K562 (cell line): Measurements from ENCODE around the gene CCL15. TPM values are rescaled to one million over a fixed set of nuclear protein-coding genes. Genes with fewer than 3 reads are reported as not detected.

Experiments used
- ATAC-seq: fragments of 200-7000 bp; cut with Tn5 transposase; 3 replicates; pipeline ENCODE4 v1.9.1; 2020; ENCODE audit warnings: moderate library complexity
- BruUV-seq: library from RNA; stranded (reverse); fragments of 400-500 nt; replicated peaks from 2 replicates; lab custom pipeline; 2021; lab: Mats Ljungman, UMichigan
- CTCF ChIA-PET: fragments of 300-600 bp; formaldehyde crosslinking; extraction: SDS; loops from one replicate; lab custom pipeline; 2021; ENCODE audit warnings: low intra/inter-chr PET ratio; lab: Yijun Ruan, JAX
- POLR2A ChIA-PET: fragments of 300-600, 350-650 bp; sonication (Branson Sonifier 250); formaldehyde crosslinking; extraction: SDS; loops from one replicate; lab custom pipeline; 2021; ENCODE audit warnings: antibody characterized with exemption, inconsistent platforms; lab: Yijun Ruan, JAX
- DNase-seq, 4 experiments: peaks; one replicate each; pipeline versions ENCODE4 v3.0.0 to v3.0.0-alpha.2; 2011 to 2018; ENCODE audit warnings: low spot score in 3 of 4, mixed read lengths in 3 of 4; ENCODE audit errors: extremely low read depth in 1 of 4
- FAIRE-seq: peaks from 2 replicates; lab custom pipeline; 2011; peaks lifted over from hg19 to GRCh38; lab: Jason Lieb, UNC
- H2AFZ ChIP-seq: 2 replicates; pipeline ENCODE4 v1.6.0; 2011; ENCODE audit warnings: low read depth, low read length, control low read depth, inconsistent platforms
- H3K27ac ChIP-seq: fragments of 200-600 bp; 3 replicates; pipeline ENCODE4 v1.8.0; 2011; ENCODE audit warnings: low read depth, mild to moderate bottlenecking, control low read depth, inconsistent platforms, low read length, moderate library complexity, mixed read lengths; ENCODE audit errors: extremely low read depth
- H3K27me3 ChIP-seq, 2 experiments: fragments of 300-600 bp in 1 of 2; 2 replicates in 1 of 2; 3 replicates in 1 of 2; pipeline versions ENCODE4 v1.6.0 to v1.8.0; 2011; ENCODE audit warnings: inconsistent platforms in 2 of 2, low read length in 2 of 2, mild to moderate bottlenecking in 1 of 2, mixed read lengths in 1 of 2, moderate library complexity in 1 of 2; ENCODE audit not compliant: control insufficient read depth in 2 of 2, insufficient read depth in 2 of 2
- H3K36me3 ChIP-seq: fragments of 300-600 bp; 3 replicates; pipeline ENCODE4 v1.8.0; 2011; ENCODE audit warnings: mild to moderate bottlenecking, low read length, inconsistent platforms; ENCODE audit not compliant: control insufficient read depth, insufficient read depth
- H3K4me1 ChIP-seq, 2 experiments: fragments of 200-600 bp in 1 of 2; replicated peaks in 1 of 2; 2 replicates in 1 of 2; 3 replicates in 1 of 2; pipeline versions ENCODE4 v1.5.1 to v1.8.0; 2011; ENCODE audit warnings: inconsistent platforms in 2 of 2, low read length in 2 of 2, mild to moderate bottlenecking in 1 of 2, mixed read lengths in 1 of 2, moderate library complexity in 1 of 2; ENCODE audit not compliant: control insufficient read depth in 2 of 2, insufficient read depth in 2 of 2
- H3K4me2 ChIP-seq: 2 replicates; pipeline ENCODE4 v1.6.1; 2011; ENCODE audit warnings: low read length, control low read depth, inconsistent platforms, mixed read lengths; ENCODE audit not compliant: insufficient read depth
- H3K4me3 ChIP-seq: fragments of 200-600 bp; sonication (generic), shearing (Covaris generic); 2 replicates; pipeline ENCODE4 v1.5.1; 2016; ENCODE audit warnings: control low read depth, inconsistent platforms
- H3K79me2 ChIP-seq: fragments of 200-600 bp; 3 replicates; pipeline ENCODE4 v1.8.0; 2011; ENCODE audit warnings: low read length, inconsistent platforms; ENCODE audit not compliant: control insufficient read depth, insufficient read depth
- H3K9ac ChIP-seq, 2 experiments: 2 replicates each; pipeline versions ENCODE4 v1.6.0 to v1.6.1; 2011; ENCODE audit warnings: low read depth in 2 of 2, low read length in 2 of 2, control low read depth in 1 of 2, inconsistent platforms in 1 of 2, mild to moderate bottlenecking in 1 of 2, mixed read lengths in 1 of 2; ENCODE audit not compliant: insufficient read depth in 1 of 2
- H3K9me1 ChIP-seq: one replicate; pipeline ENCODE4 v1.6.0; 2011; ENCODE audit warnings: inconsistent platforms, mild to moderate bottlenecking, low read length, moderate library complexity; ENCODE audit not compliant: control insufficient read depth, insufficient read depth
- H3K9me3 ChIP-seq: replicated peaks from 2 replicates; pipeline ENCODE4 v1.5.1; 2011; ENCODE audit warnings: low read depth, low read length, inconsistent platforms; ENCODE audit not compliant: control insufficient read depth, insufficient read depth
- H4K20me1 ChIP-seq: replicated peaks from 2 replicates; pipeline ENCODE4 v1.6.1; 2011; ENCODE audit warnings: low read length, inconsistent platforms, mixed read lengths; ENCODE audit not compliant: control insufficient read depth, insufficient read depth
- ARNT ChIP-seq, 2 experiments: fragments of 450-650 bp; IDR thresholded peaks; 2 replicates each; pipeline ENCODE4 v1.6.1; 2016; ENCODE audit warnings: mild to moderate bottlenecking in 1 of 2
- CTCFL ChIP-seq: IDR thresholded peaks from 2 replicates; pipeline ENCODE4 v1.6.1; 2011; ENCODE audit warnings: borderline replicate concordance, low read depth, mild to moderate bottlenecking, moderate library complexity, low read length; ENCODE audit not compliant: insufficient read depth, poor library complexity, severe bottlenecking
- ELK3 ChIP-seq: fragments of 450-650 bp; formaldehyde crosslinking; IDR thresholded peaks from 2 replicates; pipeline ENCODE4 v1.4.0; 2020; ENCODE audit warnings: mild to moderate bottlenecking
- HDAC8 ChIP-seq: fragments of 450-650 bp; IDR thresholded peaks from 2 replicates; pipeline ENCODE4 v1.6.1; 2016; ENCODE audit warnings: mild to moderate bottlenecking, missing genetic modification characterization, moderate library complexity, missing compliant biosample characterization
- HMGXB4 ChIP-seq: sonication (generic); formaldehyde crosslinking; IDR thresholded peaks from 2 replicates; pipeline ENCODE4 v1.8.1; 2023; ENCODE audit warnings: mild to moderate bottlenecking, missing genetic modification reagents
- PTRF ChIP-seq: fragments of 450-650 bp; IDR thresholded peaks from 2 replicates; pipeline ENCODE4 v1.6.1; 2016; ENCODE audit warnings: mild to moderate bottlenecking, missing genetic modification characterization, missing compliant biosample characterization
- TAF15 ChIP-seq: fragments of 200-400 bp; formaldehyde crosslinking; IDR thresholded peaks from 2 replicates; pipeline ENCODE4 v1.6.1; 2017; ENCODE audit warnings: mild to moderate bottlenecking, low read depth, low read length, moderate library complexity
- ZBTB34 ChIP-seq: fragments of 250-450 bp; sonication (Bioruptor Pico); IDR thresholded peaks from 2 replicates; pipeline ENCODE4 v1.8.0; 2021; ENCODE audit warnings: mild to moderate bottlenecking, moderate library complexity
- ZNF263 ChIP-seq: sonication (generic); formaldehyde crosslinking; IDR thresholded peaks from 2 replicates; pipeline ENCODE4 v1.8.0; 2022; ENCODE audit warnings: mild to moderate bottlenecking, missing genetic modification reagents, borderline replicate concordance
- ZNF561 ChIP-seq: fragments of 450-650 bp; formaldehyde crosslinking; conservative IDR thresholded peaks from 2 replicates; pipeline ENCODE4 v1.4.0; 2020; ENCODE audit warnings: mild to moderate bottlenecking, moderate library complexity
- ZNF592 ChIP-seq: fragments of 450-650 bp; IDR thresholded peaks from 2 replicates; pipeline ENCODE4 v1.6.1; 2017; ENCODE audit warnings: antibody characterized with exemption, mild to moderate bottlenecking
- ZNF77 ChIP-seq: fragments of 250-450 bp; sonication (Bioruptor Pico); IDR thresholded peaks from 2 replicates; pipeline ENCODE4 v1.5.0; 2020
- WGBS: fragments of 100-300 bp; shearing (Covaris generic); methylation state at CpG from one replicate; pipeline ENCODE4 v1.1.6; 2016; ENCODE audit warnings: low coverage, mixed read lengths; ENCODE audit not compliant: insufficient coverage; ENCODE audit errors: missing lambda C conversion rate; 5-methylcytosine and 5-hydroxymethylcytosine counted together
- in situ Hi-C: fragments of 300-500 bp; cut with MboI; formaldehyde crosslinking; loops from 4 replicates; pipeline ENCODE4 v1.15.0; 2018; ENCODE audit warnings: inconsistent platforms, mixed read lengths
- intact Hi-C: fragments of 100-400 bp; cut with micrococcal nuclease; formaldehyde crosslinking; loops from 2 replicates; pipeline ENCODE4 v1.14.2; 2022
- polyA plus RNA-seq, 8 experiments: library from polyadenylated mRNA; depleted of rRNA in 4 of 8; stranded (reverse) in 5 of 8; unstranded in 3 of 8; fragments of >200 nt; fragmentation: Nextera tagmentation in 2 of 8; fragmentation: Illumina TruSeq in 1 of 8; extraction: Ambion mirVana in 2 of 8; extraction: Trizol in 1 of 8; gene quantifications; 2 replicates each; pipeline versions ENCODE4 v1.2.1 to v1.2.3, GENCODE V29; 2011 to 2014; ENCODE audit warnings: inconsistent platforms in 1 of 8, missing spikeins in 1 of 8
- total RNA-seq, 7 experiments: library from RNA; depleted of rRNA in 6 of 7; stranded (reverse); fragments of >200 nt in 6 of 7; fragmentation: Illumina TruSeq in 2 of 7; extraction: Trizol in 2 of 7; gene quantifications; 2 replicates each; pipeline versions ENCODE4 v1.2.1 to v1.2.3, GENCODE V29; 2011 to 2021; ENCODE audit warnings: low replicate concordance in 1 of 7

CCL15 gene
- total and polyA plus RNA-seq, 9 of the 15 experiments (the other 6 are each of a cell fraction or from before 2014, with no cell fraction given) = not detected

GRCh38 chr17:36049643-36050042 lies 48.3 kb upstream of the CCL15 start:
- no peaks in the 10 kb centered on the region for H4K20me1 ChIP-seq
- ATAC-seq (no peak), DNase-seq (no peak)

More at GRCh38 chr17:36049643-36050042, 48.3 kb upstream of the CCL15 start:
- Histone ChIP-seq H3K27me3 (no peaks in the 10 kb centered on the region), H3K9me1 (no peaks in the 10 kb centered on the region), H3K4me2 (no peak overlapping the region), H3K27ac (no peak overlapping the region), H3K4me3 (no peak overlapping the region), H3K9me3 (no peaks in the 10 kb centered on the region), H3K79me2 (no peaks in the 10 kb centered on the region), H3K4me1 (no peaks in the 10 kb centered on the region), H3K9ac (no peak overlapping the region), H3K36me3 (no peaks in the 10 kb centered on the region), H2AFZ (no peak overlapping the region)
- BruUV-seq = no TSS peak
- intact Hi-C loops (no loop called here), in situ Hi-C loops (no loop called here)
- TF ChIP-seq TAF15 (no peak), ELK3 (CRISPR knock-in tag) (no peak), ZNF592 (no peak), HDAC8 (tag) (no peak), ARNT (IDR thresholded peaks at IDR 0.05) (no peak), CTCFL (no peak), PTRF (no peak), ZNF263 (no peak), ZBTB34 (CRISPR knock-in tag) (no peak), ZNF77 (CRISPR knock-in tag) (no peak), HMGXB4 (no peak), ZNF561 (CRISPR knock-in tag) (no peak)
- WGBS = 5% methylated on average over 2 of the region's 2 CpGs
- ChIA-PET CTCF (no interaction called here), POLR2A (interaction anchor here (0.6 kb wide), 1 partner anchor 13 kb away, joined by 3 read pairs; no protein-coding TSS in a partner anchor)
- FAIRE-seq = no peak
